ENCODE results near the gene OXLD1.
A peak's percentile ranks its signal among the peaks of the same experiment; 100 is the strongest.
"Not testable (repeated sequence)": the region's sequence is repeated elsewhere in the genome, so short reads cannot be mapped to it uniquely, and the experiment has no call there.

OXLD1 gene

DNA sequence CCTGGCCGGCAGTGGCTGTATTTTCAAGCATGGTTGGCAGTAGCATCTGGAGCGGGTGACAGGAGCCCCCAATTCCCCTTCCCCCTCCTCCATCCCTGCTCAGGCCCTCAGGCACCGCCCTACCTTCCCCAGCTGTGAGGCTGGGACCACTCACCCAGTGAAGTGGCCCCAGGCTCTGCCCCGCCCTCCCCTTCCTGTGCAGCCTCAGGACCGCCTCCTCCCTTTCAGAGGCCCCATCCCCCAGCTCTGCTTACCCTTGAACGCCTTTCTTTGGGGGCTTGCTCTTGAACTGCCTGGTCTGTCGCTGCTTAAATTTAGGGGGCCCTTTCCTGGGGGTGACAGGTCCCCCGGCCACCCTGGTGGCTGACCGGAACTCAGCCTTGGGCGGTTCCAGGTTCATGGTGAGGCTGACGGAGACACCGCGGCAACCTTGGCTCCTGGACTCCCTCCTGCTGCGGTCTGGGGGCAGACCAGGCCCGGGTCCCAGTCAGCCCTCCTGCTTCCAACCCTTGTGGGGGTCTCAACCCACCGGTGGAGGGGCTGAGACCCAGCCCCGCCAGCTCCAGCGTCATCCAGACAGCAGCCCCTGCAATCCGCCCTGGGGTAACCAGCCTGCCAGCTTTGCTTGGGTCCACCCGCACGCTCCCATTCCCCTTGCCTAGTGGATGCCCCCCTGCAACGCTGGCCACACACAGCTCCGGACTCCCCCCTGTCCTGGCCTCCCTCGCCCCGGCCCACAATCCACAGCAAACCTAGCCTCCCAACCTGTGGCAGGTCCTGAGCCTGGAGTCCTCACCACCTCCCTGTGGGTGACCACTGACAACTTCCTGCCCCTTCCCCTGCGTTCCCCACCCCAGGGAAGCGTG, 13.3 kb downstream of the OXLD1 start:
- no peak for DNase-seq (ENCODE audit: low spot score)

DNA sequence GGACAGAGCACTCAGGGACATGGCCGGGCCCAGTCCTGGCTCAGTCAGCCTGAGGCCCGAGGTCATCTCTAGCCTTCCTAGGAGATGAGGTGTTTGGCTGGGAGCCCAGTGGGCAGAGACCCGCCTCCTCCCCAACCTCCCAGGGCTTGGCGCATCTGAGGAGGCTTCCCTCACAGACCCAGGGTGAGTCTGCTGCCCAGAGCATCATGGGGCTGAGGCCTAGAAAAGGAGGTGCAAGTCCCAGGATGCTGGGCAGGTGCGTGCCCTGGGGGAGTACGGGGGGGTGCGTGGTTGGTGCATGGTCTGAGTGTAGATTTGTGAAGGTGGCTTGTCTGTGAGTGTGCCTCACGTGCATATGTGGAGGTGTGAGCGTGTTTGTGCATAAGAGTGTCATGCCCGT, 14.7 kb downstream of the OXLD1 start:
- no peak for DNase-seq (ENCODE audit: low spot score)

DNA sequence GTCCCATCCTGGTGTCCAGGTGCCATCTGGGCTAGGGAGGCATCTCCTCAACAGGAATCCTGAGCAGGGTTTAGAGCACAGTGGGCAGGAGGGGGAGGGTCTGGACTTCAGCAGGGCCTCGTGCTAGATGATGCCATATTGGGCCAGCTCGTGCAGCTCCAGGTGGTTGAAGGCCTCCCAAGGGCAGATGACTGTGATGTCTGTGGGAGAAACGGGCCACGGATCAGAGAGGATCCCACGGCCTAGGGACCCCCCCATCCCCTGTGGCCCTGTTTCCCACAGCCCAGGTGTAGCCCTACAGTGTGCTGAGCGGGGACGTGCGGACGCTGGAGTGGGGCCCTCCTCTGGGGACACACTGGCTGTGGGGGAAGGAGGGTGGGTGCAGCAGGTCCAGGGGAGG, 15.5 kb downstream of the OXLD1 start:
- DNase-seq (ENCODE audit: low spot score), result no peak

GRCh38 chr17:81648707-81649085, 17.7 kb downstream of the OXLD1 start:
- no peak for DNase-seq (ENCODE audit: low spot score)

- DNase-seq (ENCODE audit: low spot score), result no peak
Measured at GRCh38 chr17:81648013-81648706, 18.2 kb downstream of the OXLD1 start.

GRCh38 chr17:81647640-81648012, 18.8 kb downstream of the OXLD1 start:
- no peak for DNase-seq (ENCODE audit: low spot score)

DNA sequence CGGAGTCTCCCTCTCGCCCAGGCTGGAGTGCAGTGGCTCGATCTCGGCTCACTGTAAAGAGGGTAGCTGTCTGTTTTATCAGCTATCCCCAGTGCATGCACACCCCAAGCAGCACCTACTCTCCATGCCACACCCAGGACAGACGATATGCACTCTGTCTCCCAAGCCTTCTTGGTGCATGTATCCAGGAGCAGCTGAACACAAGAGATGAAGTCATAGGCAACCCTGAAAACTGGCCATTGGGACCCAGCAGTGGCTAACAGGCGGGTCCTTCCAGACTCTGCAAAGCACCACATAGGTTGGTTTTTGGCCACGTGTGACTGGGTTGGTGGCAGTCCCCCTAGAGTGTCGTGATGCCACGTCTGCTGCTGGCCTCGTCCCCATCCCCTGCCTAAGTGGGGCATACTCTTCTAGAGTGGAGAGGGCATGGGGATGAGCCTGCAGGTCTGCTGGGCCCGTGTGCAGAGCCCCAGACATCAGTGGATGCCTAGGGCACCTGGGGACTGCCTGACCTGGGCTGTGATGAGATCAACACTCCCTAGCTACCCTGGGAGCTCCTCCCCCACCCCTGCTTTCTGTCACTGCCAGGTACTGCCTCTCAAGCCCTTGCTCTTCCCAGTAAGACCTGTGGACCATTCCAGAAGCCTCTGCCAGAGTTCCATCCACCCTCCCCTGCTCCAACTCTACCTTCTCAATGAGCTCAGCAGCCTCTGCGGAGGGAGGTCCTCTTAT, 19.4 kb downstream of the OXLD1 start:
- DNase-seq (ENCODE audit: low spot score), result no peak

DNA sequence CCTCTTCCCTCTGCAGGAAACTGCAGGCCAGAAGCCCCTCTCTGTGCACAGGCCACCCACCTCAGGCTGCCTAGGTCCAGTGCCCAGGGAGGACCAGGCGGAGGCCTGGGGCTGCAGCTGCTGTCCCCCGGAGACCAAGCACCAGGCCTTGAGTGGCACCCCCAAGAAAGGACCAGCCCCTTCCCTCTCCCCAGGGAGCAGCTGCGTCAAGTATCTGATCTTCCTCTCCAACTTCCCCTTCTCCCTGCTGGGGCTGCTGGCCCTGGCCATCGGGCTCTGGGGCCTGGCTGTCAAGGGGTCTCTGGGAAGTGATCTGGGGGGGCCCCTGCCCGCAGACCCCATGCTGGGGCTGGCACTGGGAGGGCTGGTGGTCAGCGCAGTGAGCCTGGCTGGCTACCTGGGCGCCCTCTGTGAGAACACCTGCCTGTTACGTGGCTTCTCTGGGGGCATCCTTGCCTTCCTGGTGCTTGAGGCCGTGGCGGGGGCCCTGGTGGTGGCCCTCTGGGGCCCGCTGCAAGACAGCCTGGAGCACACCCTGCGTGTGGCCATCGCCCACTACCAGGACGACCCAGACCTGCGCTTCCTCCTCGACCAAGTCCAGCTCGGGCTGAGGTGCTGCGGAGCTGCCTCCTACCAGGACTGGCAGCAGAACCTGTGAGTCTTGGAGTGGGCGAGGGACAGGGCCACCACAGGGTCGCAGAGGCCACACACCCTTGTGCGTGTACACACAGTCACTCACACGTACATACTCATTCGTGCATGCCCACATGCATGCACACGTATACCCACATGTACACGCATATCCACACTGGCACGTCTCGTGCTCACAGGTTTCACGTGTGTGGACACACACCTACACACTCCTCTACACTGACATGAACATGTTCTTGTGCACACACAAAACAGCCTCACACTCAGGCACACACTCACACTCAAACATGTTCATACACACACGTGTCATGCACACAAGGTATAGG, 21.1 kb downstream of the OXLD1 start:
- DNase-seq (ENCODE audit: low spot score), result no peak

DNA sequence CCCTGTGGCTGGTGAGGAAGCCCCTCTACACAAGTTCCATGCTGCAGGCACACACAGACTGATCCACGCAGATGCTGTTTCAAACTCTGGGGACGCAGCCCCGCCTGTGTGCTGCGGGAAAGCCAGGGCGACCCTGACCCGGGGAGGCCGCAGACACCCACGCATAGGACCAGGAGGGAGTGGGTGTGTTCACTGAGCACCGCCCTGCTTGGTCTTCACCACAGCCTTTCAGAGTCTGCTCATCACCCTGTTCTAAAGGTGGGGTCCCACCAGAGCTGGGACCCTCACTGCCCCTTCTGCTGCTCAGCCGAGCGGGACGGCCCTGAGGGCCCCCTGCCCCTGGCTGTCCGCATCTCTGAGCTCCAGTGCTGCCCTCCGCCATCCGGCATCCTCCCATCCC, 21.9 kb downstream of the OXLD1 start:
- no peak for DNase-seq (ENCODE audit: low spot score)

DNA sequence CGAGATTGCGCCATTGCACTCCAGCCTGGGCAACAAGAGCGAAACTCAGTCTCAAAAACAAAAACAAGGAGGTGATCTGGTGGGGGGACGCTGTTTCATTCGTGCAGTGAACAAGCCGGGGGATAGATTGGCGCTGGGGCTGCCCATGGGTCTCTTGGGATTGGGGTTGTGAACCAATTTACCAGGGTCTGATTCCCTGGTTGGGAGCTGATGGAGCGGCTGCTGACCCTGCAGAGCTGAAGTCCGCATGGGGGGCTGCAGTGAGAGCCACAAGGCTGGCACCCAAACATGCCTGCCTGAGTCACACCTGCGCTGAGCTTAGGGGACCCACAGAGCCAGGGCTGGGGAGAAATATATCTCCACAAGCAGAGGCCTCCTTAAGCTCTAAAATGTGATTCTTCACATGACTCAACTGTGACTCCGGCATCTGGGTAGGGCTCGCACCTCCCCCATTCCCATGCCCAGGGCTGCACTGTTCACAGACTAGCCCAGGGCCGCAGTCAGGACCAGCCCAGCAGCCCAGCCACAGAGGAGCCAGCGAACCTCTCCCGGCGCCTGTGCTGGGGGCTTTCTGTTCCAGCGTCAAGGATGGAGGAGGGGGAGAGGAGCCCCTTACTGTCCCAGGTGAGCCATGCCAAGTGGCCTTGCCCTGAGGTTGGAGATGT, 24.4 kb downstream of the OXLD1 start:
- no peak for DNase-seq (ENCODE audit: low spot score)

- no peak for DNase-seq (ENCODE audit: low spot score)
Measured at GRCh38 chr17:81640011-81640410, 26.4 kb downstream of the OXLD1 start.

DNA sequence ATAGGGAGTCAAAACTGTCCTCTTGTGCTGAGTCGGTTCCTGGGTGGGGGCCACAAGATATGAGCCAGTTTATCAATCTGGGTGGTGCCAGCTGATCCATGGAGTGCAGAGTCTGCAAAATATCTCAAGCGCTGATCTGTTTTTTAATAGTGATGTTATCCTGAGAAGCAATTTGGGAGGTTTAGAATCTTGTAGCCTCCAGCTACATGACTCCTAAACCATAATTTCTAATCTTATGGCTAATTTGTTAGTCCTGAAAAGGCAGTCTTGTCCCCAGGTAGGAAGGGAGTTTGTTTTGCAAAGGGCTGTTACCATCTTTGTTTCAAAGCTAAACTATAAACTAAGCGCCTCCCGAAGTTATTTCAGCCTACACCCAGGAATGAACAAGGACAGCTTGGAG, 27.7 kb downstream of the OXLD1 start:
- no peak for DNase-seq (ENCODE audit: low spot score)

- DNase-seq (ENCODE audit: low spot score), result peak; percentile 94
Measured at GRCh38 chr17:81636505-81637288, 29.7 kb downstream of the OXLD1 start, which contains the start of the genes NPLOC4 and TSPAN10. TSS of gene NPLOC4 (minus strand) at chr17:81637112. CDS start at chr17:81636930, 182 bp downstream. TSS of gene TSPAN10 (plus strand) at chr17:81637196. CDS start at chr17:81642413, 5,217 bp downstream.

- no peak for DNase-seq (ENCODE audit: low spot score)
Measured at GRCh38 chr17:81635973-81636504, 30.4 kb downstream of the OXLD1 start.

DNA sequence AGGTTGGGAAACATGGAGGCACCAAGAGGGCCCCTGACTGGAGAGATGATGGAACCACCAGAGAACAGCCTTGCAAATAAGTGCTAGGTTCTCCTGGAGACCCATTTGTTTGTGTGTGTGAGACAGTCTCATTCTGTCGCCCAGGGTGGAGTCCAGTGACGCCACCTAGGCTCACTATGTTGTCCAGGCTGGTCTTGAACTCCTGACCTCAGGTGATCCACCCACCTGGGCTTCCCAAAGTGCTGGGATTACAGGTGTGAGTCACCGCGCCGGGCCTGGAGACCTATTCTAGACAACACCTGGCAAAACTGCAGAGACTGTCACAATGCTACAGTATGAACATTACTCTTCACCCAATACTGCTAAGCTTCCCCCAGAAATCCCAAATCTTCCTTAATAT, 31.0 kb downstream of the OXLD1 start:
- DNase-seq (ENCODE audit: low spot score), result no peak

- no peak for DNase-seq (ENCODE audit: low spot score)
Measured at GRCh38 chr17:81631482-81631881, 34.9 kb downstream of the OXLD1 start.

DNA sequence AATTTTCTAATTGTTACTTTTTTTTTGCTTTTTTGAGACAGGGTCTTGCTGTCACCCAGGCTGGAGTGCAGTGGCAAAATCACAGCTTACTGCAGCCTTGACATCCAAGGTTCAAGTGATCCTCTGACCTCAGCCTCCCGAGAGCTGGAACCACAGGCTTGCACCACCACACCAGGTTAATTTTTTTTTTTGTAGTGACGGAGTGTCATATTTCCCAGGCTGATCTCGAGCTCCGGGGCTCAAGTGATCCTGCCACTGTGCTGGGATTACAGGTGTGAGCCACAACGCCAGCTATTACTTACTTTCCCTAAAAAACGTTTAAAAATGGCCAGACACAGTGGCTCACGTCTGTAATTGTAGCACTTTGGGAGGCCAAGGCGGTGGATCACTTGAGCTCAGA, 36.1 kb downstream of the OXLD1 start:
- no peak for DNase-seq (ENCODE audit: low spot score)

DNA sequence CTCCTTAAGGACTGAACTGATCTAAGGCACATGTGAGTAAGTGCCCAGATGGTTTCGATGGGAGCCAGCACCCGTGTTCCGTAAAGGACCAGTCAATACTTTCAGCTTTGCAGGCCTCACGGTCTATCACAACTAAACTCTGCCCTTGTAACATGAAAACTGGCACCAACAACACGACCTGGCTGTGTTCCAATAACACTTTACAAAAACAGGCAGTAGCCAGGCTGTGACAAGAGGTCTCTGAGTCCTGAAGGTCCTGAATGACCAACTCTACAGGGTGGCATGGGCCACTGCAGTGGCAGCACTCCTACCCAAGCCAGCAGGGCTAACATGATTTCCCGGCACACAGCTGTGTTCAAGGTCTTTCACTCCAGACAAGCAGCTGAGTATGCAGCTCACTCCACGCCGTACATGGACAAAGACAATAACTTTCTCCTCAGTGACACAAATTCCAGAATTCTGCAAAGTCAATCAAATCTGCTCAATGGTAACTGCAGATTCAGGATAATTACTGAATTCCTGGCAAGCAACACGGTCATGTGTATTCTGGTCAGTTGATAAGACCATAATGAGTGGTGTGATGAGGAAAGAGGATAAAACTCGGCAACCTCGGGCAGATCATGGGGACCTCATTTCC, 44.8 kb downstream of the OXLD1 start:
- no peak for DNase-seq (ENCODE audit: low spot score)

- DNase-seq (ENCODE audit: low spot score), result not testable (repeated sequence)
Measured at GRCh38 chr17:81618307-81618706, 48.1 kb downstream of the OXLD1 start.

Data from left forelimb (tissue), 1 donor.